MM.1S (cell line): Measurements from ENCODE around the gene MFAP2.

Source experiments
- DNase-seq: peaks from one replicate; pipeline ENCODE4 v3.0.0-alpha.2; 2015
- H2AFZ ChIP-seq: fragments of 300-600 bp; sonication (generic); 2 replicates; pipeline ENCODE4 v1.6.0; 2016; ENCODE audit warnings: antibody characterized with exemption, low read length
- H3F3A ChIP-seq: fragments of 300-600 bp; sonication (generic); 2 replicates; pipeline ENCODE4 v1.6.1; 2016; ENCODE audit warnings: mild to moderate bottlenecking, antibody characterized with exemption, low read length, moderate library complexity, mixed read lengths; ENCODE audit not compliant: insufficient read depth
- H3K27ac ChIP-seq: fragments of 300-600 bp; sonication (generic); 2 replicates; pipeline ENCODE4 v1.5.1; 2016; ENCODE audit warnings: mild to moderate bottlenecking, low read length
- H3K27me3 ChIP-seq: fragments of 300-600 bp; sonication (generic); replicated peaks from 2 replicates; pipeline ENCODE4 v1.6.0; 2016; ENCODE audit warnings: low read length; ENCODE audit not compliant: insufficient read depth
- H3K36me3 ChIP-seq: fragments of 300-600 bp; sonication (generic); replicated peaks from 2 replicates; pipeline ENCODE4 v1.6.1; 2016; ENCODE audit warnings: mild to moderate bottlenecking, low read length, mixed read lengths; ENCODE audit not compliant: insufficient read depth
- H3K4me1 ChIP-seq: fragments of 300-600 bp; sonication (generic); 2 replicates; pipeline ENCODE4 v1.6.1; 2016; ENCODE audit warnings: low read length, mixed read lengths
- H3K4me2 ChIP-seq: fragments of 300-600 bp; sonication (generic); 2 replicates; pipeline ENCODE4 v1.6.0; 2016; ENCODE audit warnings: low read depth, low read length
- H3K4me3 ChIP-seq: fragments of 300-600 bp; sonication (generic); 2 replicates; pipeline ENCODE4 v1.5.1; 2016; ENCODE audit warnings: low read length, mixed read lengths
- H3K79me2 ChIP-seq: fragments of 300-600 bp; sonication (generic); 2 replicates; pipeline ENCODE4 v1.6.1; 2016; ENCODE audit warnings: mixed run types, low read length, mixed read lengths
- H3K9ac ChIP-seq: fragments of 300-600 bp; sonication (generic); 2 replicates; pipeline ENCODE4 v1.6.1; 2016; ENCODE audit warnings: low read length, mixed read lengths
- H3K9me2 ChIP-seq: fragments of 300-600 bp; sonication (generic); replicated peaks from 2 replicates; pipeline ENCODE4 v1.6.1; 2016; ENCODE audit warnings: mild to moderate bottlenecking, low read length, mixed read lengths; ENCODE audit not compliant: insufficient read depth
- H3K9me3 ChIP-seq: fragments of 300-600 bp; sonication (generic); replicated peaks from 2 replicates; pipeline ENCODE4 v1.6.1; 2016; ENCODE audit warnings: mild to moderate bottlenecking, low read length, mixed read lengths; ENCODE audit not compliant: insufficient read depth
- H4K20me1 ChIP-seq: fragments of 300-600 bp; sonication (generic); 2 replicates; pipeline ENCODE4 v1.6.1; 2016; ENCODE audit warnings: mild to moderate bottlenecking, low read length, moderate library complexity, mixed read lengths; ENCODE audit not compliant: insufficient read depth
- CTCF ChIP-seq: fragments of 300-600 bp; sonication (generic); IDR thresholded peaks from 2 replicates; pipeline ENCODE4 v1.5.1; 2016; ENCODE audit warnings: antibody characterized with exemption, low read length, mixed read lengths
- EZH2 ChIP-seq: fragments of 300-600 bp; sonication (generic); optimal IDR thresholded peaks from 2 replicates; pipeline ENCODE3; 2017; ENCODE audit warnings: low read depth, mild to moderate bottlenecking, antibody characterized with exemption, low read length, mixed read lengths
- EZH2phosphoT487 ChIP-seq: fragments of 300-600 bp; sonication (generic); IDR thresholded peaks from 2 replicates; pipeline ENCODE4 v1.6.1; 2018; ENCODE audit warnings: antibody characterized with exemption, low read length

Gene MFAP2

GRCh38 chr1:16991571-16991970 lies 11.2 kb upstream of the MFAP2 start:
- Histone ChIP-seq H3K9ac (no peak overlapping the region), H2AFZ (no peak overlapping the region), H4K20me1 (no peaks in the 10 kb centered on the region), H3K4me1 (no peaks in the 10 kb centered on the region), H3K4me3 (no peak overlapping the region), H3K4me2 (no peak overlapping the region), H3K9me3 (no peaks in the 10 kb centered on the region), H3K27me3 (no peaks in the 10 kb centered on the region), H3K9me2 (no peaks in the 10 kb centered on the region), H3K79me2 (no peaks in the 10 kb centered on the region), H3F3A (no peaks in the 10 kb centered on the region), H3K36me3 (no peaks in the 10 kb centered on the region), H3K27ac (no peak overlapping the region)
- TF ChIP-seq EZH2 (no peak), CTCF (no peak), EZH2phosphoT487 (no peak)
- DNase-seq, result no peak

- Histone ChIP-seq H3F3A (no peaks in the 10 kb centered on the region), H3K9me2 (no peaks in the 10 kb centered on the region), H3K9me3 (no peaks in the 10 kb centered on the region), H3K27me3 (no peaks in the 10 kb centered on the region), H3K36me3 (no peaks in the 10 kb centered on the region), H3K4me2 (no peak overlapping the region), H3K4me1 (no peaks in the 10 kb centered on the region), H3K79me2 (no peaks in the 10 kb centered on the region), H3K27ac (no peak overlapping the region), H2AFZ (no peak overlapping the region), H3K4me3 (no peak overlapping the region), H3K9ac (no peak overlapping the region), H4K20me1 (no peaks in the 10 kb centered on the region)
- TF ChIP-seq EZH2phosphoT487, result no peak
- TF ChIP-seq CTCF, result no peak
- TF ChIP-seq EZH2, result no peak
- DNase-seq, result no peak
Measured at GRCh38 chr1:16989676-16990391, 9.4 kb upstream of the MFAP2 start.

GRCh38 chr1:16988210-16988609 lies 7.8 kb upstream of the MFAP2 start:
- Histone ChIP-seq H3K9ac (no peak overlapping the region), H3K4me3 (no peak overlapping the region), H3K27me3 (no peaks in the 10 kb centered on the region), H3K9me2 (no peaks in the 10 kb centered on the region), H2AFZ (no peak overlapping the region), H4K20me1 (no peaks in the 10 kb centered on the region), H3K4me2 (no peak overlapping the region), H3K27ac (no peak overlapping the region), H3K4me1 (no peaks in the 10 kb centered on the region), H3K9me3 (no peaks in the 10 kb centered on the region), H3K79me2 (no peaks in the 10 kb centered on the region), H3K36me3 (no peaks in the 10 kb centered on the region), H3F3A (no peaks in the 10 kb centered on the region)
- DNase-seq, result no peak
- TF ChIP-seq CTCF, result no peak
- no peak for TF ChIP-seq EZH2
- no peak for TF ChIP-seq EZH2phosphoT487
